ENCODE data around the gene RALGAPA2.

The RALGAPA2 gene

GRCh38 chr20:20430066-20430465 lies 282.4 kb downstream of the RALGAPA2 start:
- H3K4me3 ChIP-seq (replicated peaks; ENCODE audit: insufficient read depth, low read length): no peak overlapping the region
- no peak for DNase-seq (ENCODE audit: low read depth in 1 of 2, low spot score in 1 of 2)
- no peaks in the 10 kb centered on the region for H3K27me3 ChIP-seq (ENCODE audit: insufficient read depth, poor library complexity, severe bottlenecking)
- no peak overlapping the region for H3K27ac ChIP-seq (replicated peaks)
- TF ChIP-seq GABPA (IDR thresholded peaks at IDR 0.05; ENCODE audit: low read depth) (no peak), POLR2AphosphoS5 (IDR thresholded peaks at IDR 0.05; ENCODE audit: low read depth) (no peak), REST (IDR thresholded peaks at IDR 0.05; ENCODE audit: insufficient replicate concordance, low read depth) (no peak), SPI1 (IDR thresholded peaks at IDR 0.05; ENCODE audit: borderline replicate concordance, low read depth) (no peak), CTCF (IDR thresholded peaks at IDR 0.05; ENCODE audit: insufficient read depth, low read length) (no peak)

- DNase-seq (ENCODE audit: low read depth in 1 of 2, low spot score in 1 of 2): no peak
Measured at GRCh38 chr20:20428067-20428466, 284.4 kb downstream of the RALGAPA2 start.

More at GRCh38 chr20:20428067-20428466, 284.4 kb downstream of the RALGAPA2 start:
- TF ChIP-seq GABPA (IDR thresholded peaks at IDR 0.05; ENCODE audit: low read depth) (no peak), POLR2AphosphoS5 (IDR thresholded peaks at IDR 0.05; ENCODE audit: low read depth) (no peak), REST (IDR thresholded peaks at IDR 0.05; ENCODE audit: insufficient replicate concordance, low read depth) (no peak), SPI1 (IDR thresholded peaks at IDR 0.05; ENCODE audit: borderline replicate concordance, low read depth) (no peak), CTCF (IDR thresholded peaks at IDR 0.05; ENCODE audit: insufficient read depth, low read length) (no peak)
- Histone ChIP-seq H3K27me3 (ENCODE audit: insufficient read depth, poor library complexity, severe bottlenecking) (no peaks in the 10 kb centered on the region), H3K4me3 (replicated peaks; ENCODE audit: insufficient read depth, low read length) (no peak overlapping the region), H3K27ac (replicated peaks) (no peak overlapping the region)

All from HL-60 (cell line).